Suppressor macrophage (primary cell): ENCODE measurements around the gene LDLRAD4.

Experiments used
- DNase-seq, 4 experiments: peaks; one replicate each; pipeline ENCODE4 v3.0.0-alpha.2; 2020 to 2022

Gene LDLRAD4

GRCh38 chr18:13620818-13621445, 402.4 kb downstream of the LDLRAD4 start:
- DNase-seq = no peak

- DNase-seq = no peak
Observed at GRCh38 chr18:13621446-13621849, 402.9 kb downstream of the LDLRAD4 start.

- no peak for DNase-seq
Observed at GRCh38 chr18:13621886-13622619, 403.5 kb downstream of the LDLRAD4 start.

- no peak for DNase-seq
Observed at GRCh38 chr18:13622751-13623150, 404.2 kb downstream of the LDLRAD4 start.

- peak; percentile 74 to 84 (median 82) for DNase-seq
Observed at GRCh38 chr18:13623348-13623747, 404.8 kb downstream of the LDLRAD4 start.

- DNase-seq = no peak
Observed at GRCh38 chr18:13623871-13624270, 405.3 kb downstream of the LDLRAD4 start.

- DNase-seq = no peak
Observed at GRCh38 chr18:13624563-13625237, 406.1 kb downstream of the LDLRAD4 start.

- no peak for DNase-seq
Observed at GRCh38 chr18:13625355-13625754, 406.8 kb downstream of the LDLRAD4 start.

- no peak for DNase-seq
Observed at GRCh38 chr18:13625843-13626543, 407.4 kb downstream of the LDLRAD4 start.

- DNase-seq = no peak
Observed at GRCh38 chr18:13626544-13626908, 408.0 kb downstream of the LDLRAD4 start.

- no peak for DNase-seq
Observed at GRCh38 chr18:13627639-13628038, 409.1 kb downstream of the LDLRAD4 start.

GRCh38 chr18:13628211-13628610, 409.7 kb downstream of the LDLRAD4 start:
- DNase-seq = no peak

- DNase-seq = peak; percentile 66 to 82 (median 82)
Observed at GRCh38 chr18:13629841-13630715, 411.5 kb downstream of the LDLRAD4 start.

GRCh38 chr18:13630716-13631268, 412.2 kb downstream of the LDLRAD4 start:
- no peak for DNase-seq

- no peak for DNase-seq
Observed at GRCh38 chr18:13633700-13634099, 415.1 kb downstream of the LDLRAD4 start.

GRCh38 chr18:13635046-13635445, 416.5 kb downstream of the LDLRAD4 start:
- no peak for DNase-seq

- DNase-seq = no peak
Observed at GRCh38 chr18:13638719-13639595, 420.4 kb downstream of the LDLRAD4 start.

- no peak for DNase-seq
Observed at GRCh38 chr18:13640266-13640860, 421.8 kb downstream of the LDLRAD4 start.

- peak; percentile 2 to 35 (median 18) for DNase-seq
Observed at GRCh38 chr18:13641551-13642439, 423.2 kb downstream of the LDLRAD4 start.
